HCT116 (cell line): ENCODE data around the gene APPL2. TPM values are rescaled to one million over a fixed set of nuclear protein-coding genes. Genes with fewer than 3 reads are reported as not detected.

ENCODE experiments used
- ATAC-seq: fragments of 200-7000 bp; cut with Tn5 transposase; 2 replicates; pipeline ENCODE4 v1.9.1; 2020; ENCODE audit warnings: mild to moderate bottlenecking, moderate library complexity
- BruUV-seq: library from RNA; stranded (reverse); fragments of 400-500 nt; replicated peaks from 2 replicates; lab custom pipeline; 2021; lab: Mats Ljungman, UMichigan
- CTCF ChIA-PET: fragments of 300-600 bp; sonication (Branson Sonifier 250); formaldehyde crosslinking; loops from one replicate; lab custom pipeline; 2021; ENCODE audit warnings: antibody characterized with exemption; lab: Charles Lee
- POLR2A ChIA-PET: fragments of 300-600, 350-600 bp; sonication (Branson Sonifier 250); formaldehyde crosslinking; loops from one replicate; lab custom pipeline; 2021; ENCODE audit warnings: antibody characterized with exemption; lab: Charles Lee
- RAD21 ChIA-PET, 2 experiments: fragments of 300-600 bp; sonication (Branson Sonifier 250); formaldehyde crosslinking; loops; one replicate each; lab custom pipeline; 2023; ENCODE audit warnings: low total read pairs in 2 of 2; ENCODE audit not compliant: uncharacterized antibody in 2 of 2, unreplicated experiment in 2 of 2, low non-redundant PET in 1 of 2; lab: Charles Lee
- DNase-seq: peaks from one replicate; pipeline ENCODE4 v3.0.0-alpha.2; 2010; ENCODE audit warnings: low read depth, low spot score
- H2AFZ ChIP-seq: fragments of 200-600 bp; shearing (Covaris generic), sonication (generic); 2 replicates; pipeline ENCODE4 v1.6.1; 2017; ENCODE audit warnings: low read depth, mixed run types, mixed read lengths, antibody characterized with exemption, low read length; ENCODE audit not compliant: poor library complexity, severe bottlenecking
- H3K27ac ChIP-seq: 2 replicates; pipeline ENCODE4 v1.5.1; 2012; ENCODE audit warnings: low read depth, low read length
- H3K27me3 ChIP-seq: fragments of 200-600 bp; sonication (generic); 2 replicates; pipeline ENCODE4 v1.6.1; 2016; ENCODE audit warnings: mixed run types, low read length, mixed read lengths; ENCODE audit not compliant: insufficient read depth
- H3K36me3 ChIP-seq, 2 experiments: fragments of 200-500 bp in 1 of 2; fragments of 200-600 bp in 1 of 2; sonication (Bioruptor generic) in 1 of 2; sonication (generic) in 1 of 2; 2 replicates each; pipeline versions ENCODE4 v1.5.1 to v1.6.1; 2014 to 2016; ENCODE audit warnings: low read length in 2 of 2, inconsistent platforms in 1 of 2, mixed read lengths in 1 of 2, mixed run types in 1 of 2; ENCODE audit not compliant: insufficient read depth in 2 of 2, control insufficient read depth in 1 of 2
- H3K4me1 ChIP-seq, 2 experiments: fragments of 200-600 bp in 1 of 2; sonication (generic) in 1 of 2; 2 replicates each; pipeline versions ENCODE4 v1.5.1 to v1.6.1; 2012 to 2017; ENCODE audit warnings: low read length in 2 of 2, inconsistent platforms in 1 of 2, mild to moderate bottlenecking in 1 of 2, mixed read lengths in 1 of 2, mixed run types in 1 of 2, moderate library complexity in 1 of 2; ENCODE audit not compliant: insufficient read depth in 2 of 2, control insufficient read depth in 1 of 2
- H3K4me2 ChIP-seq: fragments of 200-600 bp; sonication (generic); 2 replicates; pipeline ENCODE4 v1.6.1; 2017; ENCODE audit warnings: mixed run types, low read length, mixed read lengths
- H3K4me3 ChIP-seq, 2 experiments: fragments of 200-600 bp in 1 of 2; sonication (generic) in 1 of 2; replicated peaks in 1 of 2; 2 replicates each; pipeline ENCODE4 v1.5.1; 2011 to 2016; ENCODE audit warnings: low read length in 2 of 2, control low read depth in 1 of 2, low read depth in 1 of 2, mild to moderate bottlenecking in 1 of 2, mixed read lengths in 1 of 2, mixed run types in 1 of 2
- H3K79me2 ChIP-seq: fragments of 200-600 bp; sonication (generic); 2 replicates; pipeline ENCODE4 v1.6.1; 2017; ENCODE audit warnings: mild to moderate bottlenecking, mixed run types, low read length, moderate library complexity, mixed read lengths; ENCODE audit not compliant: insufficient read depth
- H3K9ac ChIP-seq: fragments of 200-600 bp; sonication (generic); 2 replicates; pipeline ENCODE4 v1.6.1; 2016; ENCODE audit warnings: low read length, mixed read lengths
- H3K9me2 ChIP-seq: fragments of 200-600 bp; sonication (generic), shearing (Covaris generic); 2 replicates; pipeline ENCODE4 v1.6.1; 2017; ENCODE audit warnings: mixed run types, mild to moderate bottlenecking, moderate library complexity; ENCODE audit not compliant: insufficient read depth
- H3K9me3 ChIP-seq, 2 experiments: fragments of 200-500 bp in 1 of 2; fragments of 200-600 bp in 1 of 2; sonication (Bioruptor generic) in 1 of 2; sonication (generic) in 1 of 2; 2 replicates each; pipeline ENCODE4 v1.6.1; 2014 to 2017; ENCODE audit warnings: low read length in 2 of 2, mixed read lengths in 2 of 2, inconsistent platforms in 1 of 2, low read depth in 1 of 2, mild to moderate bottlenecking in 1 of 2, mixed run types in 1 of 2, moderate library complexity in 1 of 2; ENCODE audit not compliant: control insufficient read depth in 1 of 2, insufficient read depth in 1 of 2
- H4K20me1 ChIP-seq: fragments of 200-600 bp; sonication (generic), shearing (Covaris generic); 2 replicates; pipeline ENCODE4 v1.6.1; 2017; ENCODE audit warnings: mixed run types, mild to moderate bottlenecking, moderate library complexity; ENCODE audit not compliant: insufficient read depth
- CBX3 ChIP-seq: IDR thresholded peaks from 2 replicates; pipeline ENCODE4 v1.6.1; 2012; ENCODE audit warnings: low read depth
- EGR1 ChIP-seq: IDR thresholded peaks from 2 replicates; pipeline ENCODE4 v1.6.1; 2012; ENCODE audit warnings: low read depth
- EZH2 ChIP-seq: fragments of 200-600 bp; sonication (generic); IDR thresholded peaks from 2 replicates; pipeline ENCODE4 v1.6.1; 2017; ENCODE audit warnings: antibody characterized with exemption, mixed run types
- EZH2phosphoT487 ChIP-seq: fragments of 200-600 bp; IDR thresholded peaks from 2 replicates; pipeline ENCODE4 v1.6.1; 2018; ENCODE audit warnings: antibody characterized with exemption, borderline replicate concordance
- FOSL1 ChIP-seq: IDR thresholded peaks from 2 replicates; pipeline ENCODE4 v1.6.1; 2012; ENCODE audit warnings: low read depth
- JUND ChIP-seq: IDR thresholded peaks from 2 replicates; pipeline ENCODE4 v1.6.1; 2012
- POLR2A ChIP-seq: IDR thresholded peaks from 2 replicates; pipeline ENCODE4 v1.7.0; 2011; ENCODE audit warnings: borderline replicate concordance; ENCODE audit not compliant: insufficient read depth, insufficient read length; ENCODE audit errors: extremely low read depth
- REST ChIP-seq: IDR thresholded peaks from 2 replicates; pipeline ENCODE4 v1.6.1; 2012; ENCODE audit warnings: low read depth
- SIN3A ChIP-seq: IDR thresholded peaks from 2 replicates; pipeline ENCODE4 v1.6.1; 2012; ENCODE audit warnings: low read depth
- ZFX ChIP-seq: fragments of 450-650 bp; IDR thresholded peaks from 2 replicates; pipeline ENCODE4 v1.6.1; 2017
- ZNF274 ChIP-seq: fragments of 200-500 bp; sonication (Bioruptor generic); IDR thresholded peaks from 2 replicates; pipeline ENCODE4 v1.6.1; 2014; ENCODE audit warnings: mild to moderate bottlenecking, low read depth, low read length, inconsistent platforms
- intact Hi-C: fragments of 100-400 bp; cut with micrococcal nuclease; formaldehyde crosslinking; loops from 2 replicates; pipeline ENCODE4 v1.10.0; 2022
- total RNA-seq: library from RNA; stranded (reverse); gene quantifications from one replicate; pipeline ENCODE4 v1.2.1, GENCODE V29; 2021; ENCODE audit not compliant: unreplicated experiment
- TF ChIP-seq, protein P1 (sequence below), 3 experiments: fragments of 200-600 bp in 1 of 3; sonication (generic) in 1 of 3; IDR thresholded peaks in 2 of 3; conservative IDR thresholded peaks in 1 of 3; 2 replicates each; pipeline ENCODE4 v1.5.1; 2012 to 2017; ENCODE audit warnings: low read depth in 2 of 3, low read length in 2 of 3, antibody characterized with exemption in 1 of 3, borderline replicate concordance in 1 of 3, control low read depth in 1 of 3, mild to moderate bottlenecking in 1 of 3, mixed read lengths in 1 of 3, mixed run types in 1 of 3, moderate library complexity in 1 of 3; ENCODE audit not compliant: insufficient read depth in 1 of 3
- TF ChIP-seq, protein P2 (sequence below): IDR thresholded peaks from 2 replicates; pipeline ENCODE4 v1.6.1; 2012
- TF ChIP-seq, protein P3 (sequence below): IDR thresholded peaks from 2 replicates; pipeline ENCODE4 v1.6.1; 2012

APPL2 gene
- total RNA-seq, 1 experiment from 2014 or later, result 22.6 TPM

- TF ChIP-seq, protein P1, sequence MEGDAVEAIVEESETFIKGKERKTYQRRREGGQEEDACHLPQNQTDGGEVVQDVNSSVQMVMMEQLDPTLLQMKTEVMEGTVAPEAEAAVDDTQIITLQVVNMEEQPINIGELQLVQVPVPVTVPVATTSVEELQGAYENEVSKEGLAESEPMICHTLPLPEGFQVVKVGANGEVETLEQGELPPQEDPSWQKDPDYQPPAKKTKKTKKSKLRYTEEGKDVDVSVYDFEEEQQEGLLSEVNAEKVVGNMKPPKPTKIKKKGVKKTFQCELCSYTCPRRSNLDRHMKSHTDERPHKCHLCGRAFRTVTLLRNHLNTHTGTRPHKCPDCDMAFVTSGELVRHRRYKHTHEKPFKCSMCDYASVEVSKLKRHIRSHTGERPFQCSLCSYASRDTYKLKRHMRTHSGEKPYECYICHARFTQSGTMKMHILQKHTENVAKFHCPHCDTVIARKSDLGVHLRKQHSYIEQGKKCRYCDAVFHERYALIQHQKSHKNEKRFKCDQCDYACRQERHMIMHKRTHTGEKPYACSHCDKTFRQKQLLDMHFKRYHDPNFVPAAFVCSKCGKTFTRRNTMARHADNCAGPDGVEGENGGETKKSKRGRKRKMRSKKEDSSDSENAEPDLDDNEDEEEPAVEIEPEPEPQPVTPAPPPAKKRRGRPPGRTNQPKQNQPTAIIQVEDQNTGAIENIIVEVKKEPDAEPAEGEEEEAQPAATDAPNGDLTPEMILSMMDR (IDR thresholded peaks at IDR 0.05 in 2 of 3, conservative IDR thresholded peaks at IDR 0.05 in 1 of 3; ENCODE audit: borderline replicate concordance in 1 of 3, insufficient read depth in 1 of 3, low read depth in 2 of 3, low read length in 2 of 3), result no peak
- TF ChIP-seq EZH2, result no peak
- TF ChIP-seq POLR2A, result no peak
- no peak for TF ChIP-seq FOSL1
- TF ChIP-seq EZH2phosphoT487, result no peak
- TF ChIP-seq ZNF274, result no peak
- TF ChIP-seq ZFX, result no peak
- TF ChIP-seq EGR1, result no peak
- TF ChIP-seq SIN3A, result no peak
- no peak for TF ChIP-seq CBX3
- TF ChIP-seq JUND, result no peak
- TF ChIP-seq, protein P2, sequence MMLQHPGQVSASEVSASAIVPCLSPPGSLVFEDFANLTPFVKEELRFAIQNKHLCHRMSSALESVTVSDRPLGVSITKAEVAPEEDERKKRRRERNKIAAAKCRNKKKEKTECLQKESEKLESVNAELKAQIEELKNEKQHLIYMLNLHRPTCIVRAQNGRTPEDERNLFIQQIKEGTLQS, result no peak
Observed at GRCh38 chr12:105273601-105274000, 37.6 kb upstream of the APPL2 start (continued).

DNA sequence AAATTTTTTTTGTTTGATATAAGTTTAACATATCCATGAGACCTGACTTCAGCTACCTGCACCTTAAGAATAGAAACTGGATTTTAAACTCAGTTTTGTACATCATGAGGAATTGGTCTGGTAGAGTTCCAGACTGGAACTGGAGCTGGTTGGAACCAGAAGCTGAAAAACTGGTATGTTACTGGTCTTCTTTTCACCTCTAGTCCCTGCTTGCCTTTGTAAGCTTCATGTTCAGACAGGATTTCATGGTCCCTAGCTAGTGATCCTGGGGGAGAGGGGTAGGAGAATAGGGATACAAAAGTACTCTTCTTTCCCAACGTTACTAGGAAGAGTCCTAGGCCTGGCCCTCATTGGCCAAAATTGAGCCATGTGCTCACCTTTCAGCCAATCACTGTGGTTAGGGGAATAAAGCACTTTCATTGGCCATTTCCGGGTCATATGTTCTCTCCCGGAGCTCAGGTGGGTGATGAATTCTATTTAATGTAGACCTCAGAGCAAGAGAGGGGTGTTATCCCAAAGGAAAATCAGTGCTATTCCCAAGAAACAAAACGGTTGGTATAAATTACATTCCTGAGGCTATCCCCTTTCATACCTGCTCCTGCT, 36.9 kb upstream of the APPL2 start:
- ChIA-PET POLR2A (no interaction called here), RAD21 (no interaction called here), CTCF (no interaction called here)
- H3K9me2 ChIP-seq, result no peaks in the 10 kb centered on the region
- no peaks in the 10 kb centered on the region for H4K20me1 ChIP-seq
- no peaks in the 10 kb centered on the region for H3K9me3 ChIP-seq
- no peaks in the 10 kb centered on the region for H3K36me3 ChIP-seq
- no peaks in the 10 kb centered on the region for H3K27me3 ChIP-seq
- no peak overlapping the region for H3K4me2 ChIP-seq
- no peaks in the 10 kb centered on the region for H3K79me2 ChIP-seq
- H3K4me3 ChIP-seq, result no peak overlapping the region
- no TSS peak for BruUV-seq
- intact Hi-C loops, result no loop called here
- ATAC-seq, result peak; percentile 27; the same call in 1 of the 2 replicates
- no peaks in the 10 kb centered on the region for H3K4me1 ChIP-seq
- no peak for TF ChIP-seq EZH2phosphoT487
- no peak for TF ChIP-seq JUND
- TF ChIP-seq, protein P3, sequence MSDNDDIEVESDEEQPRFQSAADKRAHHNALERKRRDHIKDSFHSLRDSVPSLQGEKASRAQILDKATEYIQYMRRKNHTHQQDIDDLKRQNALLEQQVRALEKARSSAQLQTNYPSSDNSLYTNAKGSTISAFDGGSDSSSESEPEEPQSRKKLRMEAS, result no peak
- TF ChIP-seq ZFX, result no peak
- no peak for TF ChIP-seq CBX3
- no peak for TF ChIP-seq POLR2A
- TF ChIP-seq, protein P1 (IDR thresholded peaks at IDR 0.05 in 2 of 3, conservative IDR thresholded peaks at IDR 0.05 in 1 of 3; ENCODE audit: borderline replicate concordance in 1 of 3, insufficient read depth in 1 of 3, low read depth in 2 of 3, low read length in 2 of 3), result no peak
- TF ChIP-seq REST, result no peak
- no peak for DNase-seq
- no peak overlapping the region for H2AFZ ChIP-seq
- H3K27ac ChIP-seq, result no peak overlapping the region
- H3K9ac ChIP-seq, result no peak overlapping the region
